VCaP (cell line): ENCODE measurements around the gene NUDT2.
"Not testable (repeated sequence)": the region's sequence is repeated elsewhere in the genome, so short reads cannot be mapped to it uniquely, and the experiment has no call there.

Experiments
- H3K27ac ChIP-seq: fragments of 450-650 bp; 2 replicates; pipeline ENCODE4 v1.5.1; 2017
- TF ChIP-seq, protein P1 (sequence below): fragments of 450-650 bp; conservative IDR thresholded peaks from 2 replicates; pipeline ENCODE4 v1.5.1; 2017; ENCODE audit warnings: mild to moderate bottlenecking, moderate library complexity

The NUDT2 gene

DNA sequence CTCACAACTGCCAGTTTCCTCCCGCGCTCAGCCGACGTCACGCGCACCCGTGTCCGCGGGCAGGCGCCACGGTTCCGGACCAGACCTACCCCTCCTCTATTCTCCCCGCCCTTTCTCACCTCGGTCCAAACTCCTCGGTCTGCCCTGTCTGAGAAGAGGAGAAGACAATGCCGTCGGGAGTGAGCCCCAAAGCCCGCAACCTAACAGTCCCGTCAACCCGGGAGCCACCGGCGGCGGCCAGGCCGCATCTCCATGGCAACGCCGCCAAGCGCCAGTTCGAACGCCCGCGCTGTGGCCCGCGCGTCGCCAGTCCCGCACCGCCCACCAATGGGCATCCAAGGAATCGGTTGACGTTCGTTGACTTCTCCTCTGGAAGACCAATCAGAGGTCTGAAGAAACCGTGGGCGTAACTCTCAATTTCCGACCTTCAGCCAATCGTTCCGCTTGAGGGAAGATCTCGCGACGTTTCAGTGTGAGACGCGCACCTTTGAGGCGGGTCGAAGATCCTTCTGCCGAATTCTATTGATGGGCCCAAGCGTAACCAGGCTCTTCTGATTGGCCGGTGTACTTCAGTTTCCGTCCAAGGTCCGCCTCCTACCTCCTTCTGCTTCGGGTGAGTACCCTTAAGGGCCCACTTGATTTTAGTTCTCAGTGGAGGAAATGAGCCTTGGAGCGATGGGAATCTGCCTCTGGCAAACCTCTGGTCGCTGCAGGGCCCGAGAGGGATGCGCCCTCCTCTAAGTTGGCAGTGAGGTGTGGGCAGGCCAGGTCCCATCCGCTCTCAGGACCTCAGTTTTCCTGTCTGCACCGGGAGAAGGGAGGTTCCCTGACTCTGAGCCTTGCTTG is at the start of gene NUDT2, which contains the start of gene KIF24:
NUDT2 (plus strand) TSS at position 583 of the 846 bp plus-strand sequence. CDS start 9,471 bp downstream, outside the sequence.
KIF24 (minus strand) TSS at position 282 of the 846 bp plus-strand sequence. CDS start 17,922 bp downstream, outside the sequence.
- H3K27ac ChIP-seq = peak within 1 kb of the TSS; percentile 95
- TF ChIP-seq, protein P1, sequence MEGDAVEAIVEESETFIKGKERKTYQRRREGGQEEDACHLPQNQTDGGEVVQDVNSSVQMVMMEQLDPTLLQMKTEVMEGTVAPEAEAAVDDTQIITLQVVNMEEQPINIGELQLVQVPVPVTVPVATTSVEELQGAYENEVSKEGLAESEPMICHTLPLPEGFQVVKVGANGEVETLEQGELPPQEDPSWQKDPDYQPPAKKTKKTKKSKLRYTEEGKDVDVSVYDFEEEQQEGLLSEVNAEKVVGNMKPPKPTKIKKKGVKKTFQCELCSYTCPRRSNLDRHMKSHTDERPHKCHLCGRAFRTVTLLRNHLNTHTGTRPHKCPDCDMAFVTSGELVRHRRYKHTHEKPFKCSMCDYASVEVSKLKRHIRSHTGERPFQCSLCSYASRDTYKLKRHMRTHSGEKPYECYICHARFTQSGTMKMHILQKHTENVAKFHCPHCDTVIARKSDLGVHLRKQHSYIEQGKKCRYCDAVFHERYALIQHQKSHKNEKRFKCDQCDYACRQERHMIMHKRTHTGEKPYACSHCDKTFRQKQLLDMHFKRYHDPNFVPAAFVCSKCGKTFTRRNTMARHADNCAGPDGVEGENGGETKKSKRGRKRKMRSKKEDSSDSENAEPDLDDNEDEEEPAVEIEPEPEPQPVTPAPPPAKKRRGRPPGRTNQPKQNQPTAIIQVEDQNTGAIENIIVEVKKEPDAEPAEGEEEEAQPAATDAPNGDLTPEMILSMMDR = no peak

DNA sequence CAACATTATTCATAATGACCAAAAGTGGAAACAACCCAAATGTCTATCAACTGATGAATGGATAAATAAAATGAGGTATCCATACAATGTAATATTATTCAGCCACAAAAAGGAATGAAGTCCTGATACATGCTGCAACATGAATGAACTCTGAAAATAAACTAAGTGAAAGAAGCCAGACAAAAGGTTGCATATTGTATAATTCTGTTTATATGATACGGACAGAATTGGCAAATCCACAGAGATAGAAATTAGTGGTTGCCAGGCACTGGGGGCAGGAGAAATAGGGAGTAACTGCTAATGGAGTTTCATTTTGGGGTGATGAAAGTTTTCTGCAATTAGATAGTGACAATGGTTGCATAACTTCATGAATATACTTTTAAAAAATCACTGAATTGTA is 47.3 kb upstream of the NUDT2 start:
- TF ChIP-seq, protein P1 = no peak
- no peak overlapping the region for H3K27ac ChIP-seq

DNA sequence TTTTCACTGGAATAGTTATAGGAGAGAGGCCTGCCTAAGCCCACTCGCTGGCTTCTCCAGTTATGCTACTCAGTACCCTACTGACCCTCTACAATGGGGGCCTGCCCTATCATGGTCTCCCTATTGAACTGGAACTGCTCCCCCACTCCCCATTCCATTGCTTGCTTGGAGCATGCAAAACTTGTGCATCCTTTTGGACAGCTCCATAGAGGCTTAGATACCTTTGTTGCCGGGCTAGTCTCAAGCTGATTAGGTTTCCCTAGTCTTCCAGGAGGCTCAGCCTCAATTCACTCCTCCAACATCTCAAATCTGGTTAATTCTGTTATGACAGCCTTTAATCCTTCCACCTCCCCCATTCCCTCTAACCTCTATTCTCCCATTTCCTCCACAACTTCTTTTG is 40.2 kb upstream of the NUDT2 start:
- TF ChIP-seq, protein P1 = no peak
- H3K27ac ChIP-seq = no peak overlapping the region

DNA sequence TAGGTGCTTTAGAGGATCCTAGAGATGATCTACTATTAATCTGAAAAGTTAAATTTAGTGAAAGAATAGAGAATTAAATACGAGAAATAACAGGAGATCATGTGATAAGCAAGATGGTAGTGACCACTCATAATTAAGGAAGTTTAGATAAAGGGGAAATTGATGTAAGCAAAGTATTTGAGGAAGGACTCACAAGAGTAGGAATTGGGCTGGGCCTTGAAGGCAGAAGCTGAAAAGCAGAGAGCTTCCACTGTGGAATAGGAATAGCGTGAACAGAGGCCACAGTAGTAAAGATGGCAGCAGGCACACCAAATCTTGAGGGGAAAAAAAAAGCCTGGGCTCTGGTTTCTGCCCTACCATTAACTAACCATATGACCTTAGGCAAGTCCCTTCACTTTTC is 38.3 kb upstream of the NUDT2 start:
- TF ChIP-seq, protein P1 = no peak
- H3K27ac ChIP-seq = no peak overlapping the region

DNA sequence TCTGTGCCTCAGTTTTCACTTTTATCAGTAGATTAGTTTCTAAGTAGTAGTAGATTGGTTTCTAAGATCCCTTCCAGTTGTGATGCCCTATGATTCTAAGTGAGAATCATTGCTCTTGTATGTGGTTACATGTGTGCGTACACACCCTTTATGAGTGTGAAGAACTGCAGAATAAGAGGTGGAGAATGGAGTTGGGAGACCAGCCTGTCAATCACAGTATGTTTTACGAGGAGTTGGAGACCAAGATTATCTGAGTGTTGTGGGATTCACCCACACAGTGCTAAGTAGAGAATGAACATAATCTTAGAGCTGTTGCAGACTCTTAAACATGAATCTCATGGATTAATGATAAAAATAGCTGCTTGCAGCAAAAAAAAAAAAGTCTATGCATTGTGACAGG is 37.9 kb upstream of the NUDT2 start:
- H3K27ac ChIP-seq = no peak overlapping the region
- TF ChIP-seq, protein P1 = no peak

DNA sequence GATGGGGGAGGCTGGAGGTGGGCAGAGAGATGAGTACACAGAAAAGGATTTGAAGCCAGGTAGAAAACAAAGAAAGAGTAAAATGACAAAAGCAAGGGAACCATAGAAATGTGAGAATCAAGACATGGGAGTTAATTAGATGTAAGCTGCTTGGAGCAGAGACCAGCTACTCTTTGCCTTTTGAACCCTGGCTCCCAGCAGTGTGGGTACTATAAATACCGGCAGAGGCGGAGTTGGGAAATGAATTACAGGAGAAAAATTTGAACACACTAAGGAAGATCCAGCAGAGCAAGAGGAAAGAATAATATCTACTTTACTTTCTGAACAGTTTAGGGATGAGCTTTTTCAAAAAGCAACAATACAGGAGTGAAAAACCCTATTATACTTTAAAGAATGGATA is 36.8 kb upstream of the NUDT2 start:
- H3K27ac ChIP-seq = no peak overlapping the region
- TF ChIP-seq, protein P1 = no peak

DNA sequence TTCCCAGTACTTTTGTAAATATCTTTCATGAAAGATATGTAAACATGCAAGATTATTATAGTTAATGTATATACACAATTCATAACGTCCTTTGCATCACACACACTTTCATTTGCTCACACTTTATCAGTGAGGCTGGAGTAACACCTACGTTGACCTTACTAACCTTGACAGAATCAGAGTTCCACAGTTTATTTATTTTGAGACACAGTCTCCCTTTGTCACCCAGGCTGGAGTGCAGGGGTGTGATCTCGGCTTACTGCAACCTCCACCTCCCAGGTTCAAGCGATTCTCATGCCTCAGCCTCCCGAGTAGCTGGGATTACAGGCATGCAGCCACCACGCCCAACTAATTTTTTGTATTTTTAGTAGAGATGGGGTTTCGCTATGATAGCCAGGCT is 28.3 kb upstream of the NUDT2 start:
- not testable (repeated sequence) for H3K27ac ChIP-seq

DNA sequence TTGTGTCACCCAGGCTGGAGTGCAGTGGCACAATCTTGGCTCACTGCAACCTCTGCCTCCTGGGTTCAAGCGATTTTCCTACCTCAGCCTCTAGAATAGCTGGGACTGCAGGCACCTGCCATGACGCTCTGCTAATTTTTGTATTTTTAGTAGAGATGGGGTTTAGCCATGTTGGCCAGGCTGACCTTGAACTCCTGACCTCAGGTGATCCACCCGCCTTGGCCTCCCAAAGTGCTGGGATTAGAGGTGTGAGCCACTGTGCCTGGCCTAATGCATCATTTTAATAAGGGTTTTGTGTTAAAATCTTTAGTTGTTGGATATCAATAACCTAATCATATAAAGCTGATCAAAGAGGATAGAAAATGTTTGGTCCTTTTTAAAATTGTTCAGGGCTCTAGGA is 21.1 kb upstream of the NUDT2 start:
- not testable (repeated sequence) for H3K27ac ChIP-seq
